GM15510 (cell line): ENCODE data around the gene THRSP.

Source experiments
- POLR2A ChIP-seq: IDR thresholded peaks from 3 replicates; pipeline ENCODE4 v1.6.1; 2011; ENCODE audit warnings: borderline replicate concordance; ENCODE audit not compliant: insufficient read length; ENCODE audit errors: extremely low read depth

THRSP gene

DNA sequence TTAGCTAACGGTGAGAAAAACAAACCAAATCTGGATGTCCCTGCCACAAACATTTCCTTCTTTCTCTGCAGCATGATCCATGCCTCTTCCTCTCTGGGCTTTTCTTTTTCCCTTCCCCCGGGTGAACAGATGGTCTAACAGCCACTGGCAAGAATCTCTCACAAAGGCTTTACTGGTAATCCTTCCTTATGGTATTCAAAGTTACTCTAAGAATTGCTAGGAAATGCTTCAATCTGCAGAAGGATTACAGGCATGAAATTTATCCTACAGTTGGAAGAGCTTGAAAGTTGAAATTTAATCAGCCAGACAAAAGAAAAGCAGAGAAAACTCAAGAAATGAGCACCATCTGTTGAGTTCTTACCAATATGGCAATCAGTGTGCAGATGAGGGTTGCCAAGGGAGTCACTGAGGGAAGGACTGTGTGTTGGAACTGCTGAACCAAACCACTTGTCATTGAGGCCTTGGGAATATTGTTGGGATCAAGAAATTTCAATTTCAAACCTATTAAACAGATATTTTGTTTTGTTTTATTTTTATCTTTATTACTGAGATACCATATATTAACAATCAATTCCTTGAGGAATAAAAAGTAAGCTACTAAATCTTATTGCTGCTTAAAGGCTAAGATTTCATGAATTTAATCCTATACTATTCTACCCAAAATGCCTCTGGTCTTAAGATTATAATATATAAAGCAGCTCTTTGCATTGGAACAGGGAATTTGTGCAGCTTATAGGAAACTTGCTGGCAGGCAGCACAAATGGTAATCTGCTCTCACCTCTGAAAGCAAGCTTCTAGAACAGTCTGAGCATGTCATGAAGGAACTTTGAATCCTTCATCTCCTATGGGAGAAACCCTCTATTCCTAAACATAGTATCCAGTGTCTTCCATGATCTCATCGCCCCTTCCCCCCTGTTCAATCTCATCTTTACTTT is 45.7 kb downstream of the THRSP start:
- TF ChIP-seq POLR2A, result no peak

GRCh38 chr11:78110351-78110750 is 46.7 kb downstream of the THRSP start:
- no peak for TF ChIP-seq POLR2A

DNA sequence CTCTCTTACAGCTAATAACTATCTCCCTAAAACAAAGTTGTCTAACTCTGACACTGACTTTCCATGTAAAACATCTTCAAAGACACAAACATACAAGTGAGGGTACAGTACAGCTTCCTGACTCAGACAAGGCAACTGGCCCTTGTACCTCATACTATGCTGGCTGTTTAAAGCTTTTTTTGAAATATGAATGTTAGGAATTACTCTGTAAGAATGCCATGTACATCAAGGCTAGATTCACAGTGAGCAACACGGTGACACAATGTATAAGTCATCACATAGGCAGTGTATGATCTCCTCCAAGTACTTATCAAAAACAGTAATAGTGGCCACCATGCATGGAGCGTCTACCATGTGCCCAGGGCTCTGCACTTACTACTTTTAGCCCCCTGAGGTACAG is 47.2 kb downstream of the THRSP start:
- TF ChIP-seq POLR2A, result no peak

- no peak for TF ChIP-seq POLR2A
Observed at GRCh38 chr11:78111298-78111697, 47.6 kb downstream of the THRSP start.

DNA sequence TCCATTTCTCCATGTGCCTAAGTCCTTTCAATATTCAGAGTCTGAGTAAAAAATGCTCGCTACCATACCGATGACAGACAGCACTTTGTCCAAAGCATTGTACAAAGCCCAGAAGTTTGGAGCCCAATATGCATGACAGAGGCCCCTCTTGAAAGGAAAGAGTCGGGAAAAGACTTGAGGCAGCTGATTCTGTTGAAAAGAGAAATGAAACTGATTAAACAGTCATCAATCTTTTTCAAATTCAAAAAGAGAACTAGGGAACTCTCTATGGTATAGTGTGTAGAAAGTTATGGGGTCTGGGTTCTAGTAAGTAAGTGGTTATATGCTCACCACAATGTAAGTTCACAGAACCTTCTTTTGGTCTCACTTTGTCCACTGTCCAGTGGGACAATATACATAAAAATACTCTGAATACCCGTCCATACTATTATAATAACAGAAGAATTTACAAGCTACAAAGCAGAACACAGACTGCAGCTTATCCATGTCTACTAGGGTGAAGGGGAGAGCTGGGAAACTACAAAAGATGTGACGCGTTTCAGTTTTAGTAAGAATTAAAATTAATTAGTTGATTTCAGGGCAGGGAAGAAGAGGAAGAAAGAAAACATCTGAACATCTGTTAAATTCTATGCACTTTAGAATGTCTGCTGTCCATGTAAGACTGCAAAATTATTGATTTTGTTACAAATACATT is 49.1 kb downstream of the THRSP start:
- no peak for TF ChIP-seq POLR2A
